ENCODE data around the gene GNS. TPM values are rescaled to one million over a fixed set of nuclear protein-coding genes. Genes with fewer than 3 reads are reported as not detected.
"Not testable (repeated sequence)": the region's sequence is repeated elsewhere in the genome, so short reads cannot be mapped to it uniquely, and the experiment has no call there.

Gene GNS
- total and polyA plus RNA-seq, 10 of the 15 experiments (the other 5 are each of a cell fraction or from before 2014, with no cell fraction given), result 4.1 to 33.8 (median 19.1) TPM

DNA sequence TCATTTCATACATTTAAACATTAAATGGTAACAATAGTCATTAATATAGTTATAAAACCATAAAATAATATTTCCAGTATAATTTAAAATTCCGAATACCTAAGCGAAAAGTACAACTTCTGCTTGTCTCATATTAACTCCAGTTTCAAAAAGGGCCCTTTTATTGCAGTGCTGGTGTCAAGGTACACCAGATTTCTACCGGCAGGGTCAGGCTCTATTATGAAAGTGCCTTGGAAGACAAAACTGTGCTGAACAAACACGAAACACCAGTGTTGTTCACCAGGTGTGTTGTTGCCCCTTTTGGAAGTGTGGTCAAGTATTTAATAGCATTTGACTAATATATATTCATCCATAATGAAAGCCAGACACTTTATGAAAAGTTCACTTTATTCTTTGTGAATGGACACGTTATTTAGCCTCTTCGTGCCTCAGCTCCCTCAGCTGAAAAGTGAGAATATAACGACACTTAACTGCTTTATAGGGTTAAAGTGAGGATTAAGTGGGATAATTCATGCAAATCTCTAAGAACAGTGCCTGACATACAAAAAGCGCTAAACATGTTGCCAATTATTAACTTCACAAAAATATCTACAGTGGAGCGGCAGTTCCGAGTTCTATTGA lies 20.3 kb upstream of the GNS start (continued):
- TF ChIP-seq, protein P1, sequence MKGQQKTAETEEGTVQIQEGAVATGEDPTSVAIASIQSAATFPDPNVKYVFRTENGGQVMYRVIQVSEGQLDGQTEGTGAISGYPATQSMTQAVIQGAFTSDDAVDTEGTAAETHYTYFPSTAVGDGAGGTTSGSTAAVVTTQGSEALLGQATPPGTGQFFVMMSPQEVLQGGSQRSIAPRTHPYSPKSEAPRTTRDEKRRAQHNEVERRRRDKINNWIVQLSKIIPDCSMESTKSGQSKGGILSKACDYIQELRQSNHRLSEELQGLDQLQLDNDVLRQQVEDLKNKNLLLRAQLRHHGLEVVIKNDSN (IDR thresholded peaks at IDR 0.05; ENCODE audit: borderline replicate concordance, extremely low read length, insufficient read depth, low read depth, low read length), result no peak
- TF ChIP-seq CBX5 (IDR thresholded peaks at IDR 0.05; ENCODE audit: low read depth) (no peak), SIN3A (IDR thresholded peaks at IDR 0.05; ENCODE audit: low read depth, low read length) (no peak), CHD1 (IDR thresholded peaks at IDR 0.05; ENCODE audit: low read depth, low read length) (no peak), SP1 (IDR thresholded peaks at IDR 0.05; ENCODE audit: low read depth, low read length) (no peak), PAX8 (IDR thresholded peaks at IDR 0.05) (no peak)
- TF ChIP-seq, protein P2, sequence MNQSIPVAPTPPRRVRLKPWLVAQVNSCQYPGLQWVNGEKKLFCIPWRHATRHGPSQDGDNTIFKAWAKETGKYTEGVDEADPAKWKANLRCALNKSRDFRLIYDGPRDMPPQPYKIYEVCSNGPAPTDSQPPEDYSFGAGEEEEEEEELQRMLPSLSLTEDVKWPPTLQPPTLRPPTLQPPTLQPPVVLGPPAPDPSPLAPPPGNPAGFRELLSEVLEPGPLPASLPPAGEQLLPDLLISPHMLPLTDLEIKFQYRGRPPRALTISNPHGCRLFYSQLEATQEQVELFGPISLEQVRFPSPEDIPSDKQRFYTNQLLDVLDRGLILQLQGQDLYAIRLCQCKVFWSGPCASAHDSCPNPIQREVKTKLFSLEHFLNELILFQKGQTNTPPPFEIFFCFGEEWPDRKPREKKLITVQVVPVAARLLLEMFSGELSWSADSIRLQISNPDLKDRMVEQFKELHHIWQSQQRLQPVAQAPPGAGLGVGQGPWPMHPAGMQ (IDR thresholded peaks at IDR 0.05; ENCODE audit: borderline replicate concordance), result no peak
- TF ChIP-seq, protein P3, sequence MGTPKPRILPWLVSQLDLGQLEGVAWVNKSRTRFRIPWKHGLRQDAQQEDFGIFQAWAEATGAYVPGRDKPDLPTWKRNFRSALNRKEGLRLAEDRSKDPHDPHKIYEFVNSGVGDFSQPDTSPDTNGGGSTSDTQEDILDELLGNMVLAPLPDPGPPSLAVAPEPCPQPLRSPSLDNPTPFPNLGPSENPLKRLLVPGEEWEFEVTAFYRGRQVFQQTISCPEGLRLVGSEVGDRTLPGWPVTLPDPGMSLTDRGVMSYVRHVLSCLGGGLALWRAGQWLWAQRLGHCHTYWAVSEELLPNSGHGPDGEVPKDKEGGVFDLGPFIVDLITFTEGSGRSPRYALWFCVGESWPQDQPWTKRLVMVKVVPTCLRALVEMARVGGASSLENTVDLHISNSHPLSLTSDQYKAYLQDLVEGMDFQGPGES (IDR thresholded peaks at IDR 0.05), result no peak
- TF ChIP-seq, protein P4, sequence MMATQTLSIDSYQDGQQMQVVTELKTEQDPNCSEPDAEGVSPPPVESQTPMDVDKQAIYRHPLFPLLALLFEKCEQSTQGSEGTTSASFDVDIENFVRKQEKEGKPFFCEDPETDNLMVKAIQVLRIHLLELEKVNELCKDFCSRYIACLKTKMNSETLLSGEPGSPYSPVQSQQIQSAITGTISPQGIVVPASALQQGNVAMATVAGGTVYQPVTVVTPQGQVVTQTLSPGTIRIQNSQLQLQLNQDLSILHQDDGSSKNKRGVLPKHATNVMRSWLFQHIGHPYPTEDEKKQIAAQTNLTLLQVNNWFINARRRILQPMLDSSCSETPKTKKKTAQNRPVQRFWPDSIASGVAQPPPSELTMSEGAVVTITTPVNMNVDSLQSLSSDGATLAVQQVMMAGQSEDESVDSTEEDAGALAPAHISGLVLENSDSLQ (IDR thresholded peaks at IDR 0.05), result no peak

DNA sequence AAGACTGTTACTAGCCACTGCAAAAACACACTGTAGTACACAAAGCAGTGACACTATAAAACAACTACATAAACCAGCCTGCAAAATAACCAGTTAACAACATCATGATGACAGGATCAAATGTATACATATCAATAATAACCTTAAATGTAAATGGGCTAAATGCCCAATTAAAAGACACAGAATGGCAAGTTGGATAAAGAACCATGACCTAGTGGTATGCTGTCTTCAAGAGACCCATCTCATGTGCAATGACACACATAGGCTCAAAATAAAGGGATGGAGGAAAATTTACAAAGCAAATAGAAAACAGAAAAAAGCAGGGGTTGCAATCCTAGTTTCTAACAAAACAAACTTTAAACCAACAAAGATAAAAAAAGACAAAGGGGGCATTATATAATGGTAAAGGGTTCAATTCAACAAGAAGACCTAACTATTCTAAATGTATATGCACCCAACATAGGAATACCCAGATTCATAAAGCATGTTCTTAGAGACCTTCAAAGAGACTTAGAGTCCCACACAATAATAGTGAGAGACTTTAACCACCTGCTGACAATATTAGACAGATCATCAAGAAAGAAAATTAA lies 16.0 kb upstream of the GNS start:
- POLR2A ChIA-PET; H4K20me1 ChIP-seq (ENCODE audit: control insufficient read depth, insufficient read depth); H3K27ac ChIP-seq (ENCODE audit: control insufficient read depth, insufficient read depth); ATAC-seq; RAD21 ChIA-PET (ENCODE audit: unreplicated experiment); H3K9me3 ChIP-seq (replicated peaks; ENCODE audit: control insufficient read depth, insufficient read depth, low read length); SMC1A ChIA-PET (ENCODE audit: uncharacterized antibody, unreplicated experiment); H3K79me2 ChIP-seq (ENCODE audit: control insufficient read depth, insufficient read depth, low read length); H3K4me2 ChIP-seq (ENCODE audit: control insufficient read depth, insufficient read depth); H3K4me1 ChIP-seq (ENCODE audit: control insufficient read depth, insufficient read depth, low read length); BruUV-seq (replicated peaks); H3K9ac ChIP-seq (ENCODE audit: control insufficient read depth, insufficient read depth, low read length); H3K36me3 ChIP-seq (ENCODE audit: control insufficient read depth in 2 of 2, insufficient read depth in 2 of 2, low read length in 1 of 2); intact Hi-C loops (cut with micrococcal nuclease; ENCODE audit: unreplicated experiment); FAIRE-seq; in situ Hi-C loops (cut with MboI); DNase-seq (ENCODE audit: low read depth, low spot score); H3K27me3 ChIP-seq (replicated peaks in 1 of 2; ENCODE audit: control insufficient read depth in 2 of 2, insufficient read depth in 2 of 2, low read length in 1 of 2); H2AFZ ChIP-seq (ENCODE audit: control insufficient read depth, low read depth, low read length); H3K4me3 ChIP-seq: not testable (repeated sequence)
- CTCF ChIA-PET, result interaction anchor here (3.7 kb wide), 1 partner anchor 20 kb away, joined by 9 read pairs; no protein-coding TSS in a partner anchor

All from GM12878 (cell line).